Progenitor cell of endocrine pancreas (in vitro differentiated cells): ENCODE data around the gene CDH11. TPM values are rescaled to one million over a fixed set of nuclear protein-coding genes. Genes with fewer than 3 reads are reported as not detected.

Source experiments
- DNase-seq: peaks from one replicate; pipeline ENCODE4 v3.0.0; 2021; ENCODE audit warnings: low spot score; ENCODE audit not compliant: unreplicated experiment
- H3K27ac Mint-ChIP-seq: 2 replicates; pipeline ENCODE4 v1.8.0; 2021; ENCODE audit warnings: mild to moderate bottlenecking, moderate library complexity, mixed read lengths
- H3K27me3 Mint-ChIP-seq: 2 replicates; pipeline ENCODE4 v1.8.0; 2021; ENCODE audit warnings: mixed read lengths
- H3K36me3 Mint-ChIP-seq: 2 replicates; pipeline ENCODE4 v1.8.0; 2022; ENCODE audit warnings: mixed read lengths; ENCODE audit not compliant: insufficient read depth
- H3K4me1 Mint-ChIP-seq: 2 replicates; pipeline ENCODE4 v1.8.0; 2021; ENCODE audit warnings: low read depth, mixed read lengths
- H3K4me3 Mint-ChIP-seq: 2 replicates; pipeline ENCODE4 v1.8.0; 2021; ENCODE audit warnings: low read depth, mild to moderate bottlenecking, moderate library complexity, mixed read lengths
- H3K9me3 Mint-ChIP-seq: 2 replicates; pipeline ENCODE4 v1.8.0; 2021; ENCODE audit warnings: low read depth, mixed read lengths
- CTCF ChIP-seq: fragments of 200-600 bp; sonication (generic); IDR thresholded peaks from one replicate; pipeline ENCODE4 v1.5.0; 2021; ENCODE audit warnings: antibody characterized with exemption, mild to moderate bottlenecking; ENCODE audit not compliant: unreplicated experiment
- total RNA-seq: library from RNA; stranded (reverse); gene quantifications from 2 replicates; pipeline ENCODE4 v1.2.1, GENCODE V29; 2021

Gene CDH11
- total RNA-seq, 1 donor from 2014 or later: 6.0 TPM

- DNase-seq: no peak
- H3K27ac Mint-ChIP-seq: no peak overlapping the region
- H3K4me1 Mint-ChIP-seq: peaks cover 3% of the 10 kb centered on the region
- H3K9me3 Mint-ChIP-seq: no peaks in the 10 kb centered on the region
- TF ChIP-seq CTCF: no peak
- no peaks in the 10 kb centered on the region for H3K36me3 Mint-ChIP-seq
- H3K27me3 Mint-ChIP-seq: peaks cover 21% of the 10 kb centered on the region
- no peak overlapping the region for H3K4me3 Mint-ChIP-seq
Measured at GRCh38 chr16:65070831-65071432, 50.9 kb downstream of the CDH11 start.

GRCh38 chr16:65069766-65070165, 52.1 kb downstream of the CDH11 start:
- no peaks in the 10 kb centered on the region for H3K36me3 Mint-ChIP-seq
- no peak for TF ChIP-seq CTCF
- H3K4me1 Mint-ChIP-seq: peaks cover 3% of the 10 kb centered on the region
- H3K4me3 Mint-ChIP-seq: no peak overlapping the region
- H3K27ac Mint-ChIP-seq: no peak overlapping the region
- no peaks in the 10 kb centered on the region for H3K9me3 Mint-ChIP-seq
- peaks cover 21% of the 10 kb centered on the region for H3K27me3 Mint-ChIP-seq
- DNase-seq: no peak

GRCh38 chr16:65069065-65069464, 52.8 kb downstream of the CDH11 start:
- peaks cover 3% of the 10 kb centered on the region for H3K4me1 Mint-ChIP-seq
- no peak overlapping the region for H3K4me3 Mint-ChIP-seq
- no peaks in the 10 kb centered on the region for H3K9me3 Mint-ChIP-seq
- peaks cover 21% of the 10 kb centered on the region for H3K27me3 Mint-ChIP-seq
- DNase-seq: no peak
- H3K27ac Mint-ChIP-seq: no peak overlapping the region
- TF ChIP-seq CTCF: no peak
- H3K36me3 Mint-ChIP-seq: no peaks in the 10 kb centered on the region

- Mint-ChIP-seq H3K9me3 (no peaks in the 10 kb centered on the region), H3K36me3 (no peaks in the 10 kb centered on the region), H3K4me3 (no peak overlapping the region), H3K4me1 (peaks cover 3% of the 10 kb centered on the region), H3K27me3 (peaks cover 21% of the 10 kb centered on the region), H3K27ac (no peak overlapping the region)
- DNase-seq: no peak
- TF ChIP-seq CTCF: no peak
Measured at GRCh38 chr16:65068151-65068740, 53.6 kb downstream of the CDH11 start.

- H3K27me3 Mint-ChIP-seq: peaks cover 21% of the 10 kb centered on the region
- H3K4me1 Mint-ChIP-seq: peaks cover 12% of the 10 kb centered on the region
- TF ChIP-seq CTCF: no peak
- no peaks in the 10 kb centered on the region for H3K36me3 Mint-ChIP-seq
- H3K9me3 Mint-ChIP-seq: no peaks in the 10 kb centered on the region
- no peak overlapping the region for H3K27ac Mint-ChIP-seq
- no peak overlapping the region for H3K4me3 Mint-ChIP-seq
- no peak for DNase-seq
Measured at GRCh38 chr16:65066651-65067050, 55.2 kb downstream of the CDH11 start.
